Endodermal cell (in vitro differentiated cells): ENCODE results near the gene ITGAX. TPM values are rescaled to one million over a fixed set of nuclear protein-coding genes. Genes with fewer than 3 reads are reported as not detected.

Experiments used
- DNase-seq: peaks from one replicate; pipeline ENCODE4 v3.0.0-alpha.2; 2017
- H3K27ac ChIP-seq: 2 replicates; pipeline ENCODE4 v1.5.1; 2013; ENCODE audit warnings: mild to moderate bottlenecking, low read depth, low read length, moderate library complexity
- H3K27me3 ChIP-seq: 2 replicates; pipeline ENCODE4 v1.6.1; 2013; ENCODE audit warnings: mild to moderate bottlenecking, low read length, moderate library complexity; ENCODE audit not compliant: insufficient read depth, control insufficient read depth, poor library complexity, severe bottlenecking
- H3K36me3 ChIP-seq: 2 replicates; pipeline ENCODE4 v1.7.0; 2013; ENCODE audit warnings: mild to moderate bottlenecking, low read length, moderate library complexity; ENCODE audit not compliant: control insufficient read depth, insufficient read depth
- H3K4me1 ChIP-seq: one replicate; pipeline ENCODE4 v1.7.0; 2013; ENCODE audit warnings: low read length; ENCODE audit not compliant: control insufficient read depth, insufficient read depth
- H3K4me3 ChIP-seq: 2 replicates; pipeline ENCODE4 v1.5.1; 2013; ENCODE audit warnings: mild to moderate bottlenecking, low read length, moderate library complexity
- H3K9ac ChIP-seq: 2 replicates; pipeline ENCODE4 v1.6.1; 2013; ENCODE audit warnings: mild to moderate bottlenecking, low read length, moderate library complexity; ENCODE audit not compliant: poor library complexity, severe bottlenecking; ENCODE audit errors: extremely low read depth
- H3K9me3 ChIP-seq: 2 replicates; pipeline ENCODE4 v1.6.1; 2013; ENCODE audit warnings: mild to moderate bottlenecking, low read length, moderate library complexity; ENCODE audit not compliant: control insufficient read depth
- H3K27ac Mint-ChIP-seq: 2 replicates; pipeline ENCODE4 v1.8.0; 2020; ENCODE audit warnings: mixed read lengths
- H3K27me3 Mint-ChIP-seq: 2 replicates; pipeline ENCODE4 v1.8.0; 2021; ENCODE audit warnings: mild to moderate bottlenecking, mixed read lengths; ENCODE audit not compliant: insufficient read depth
- H3K36me3 Mint-ChIP-seq: 2 replicates; pipeline ENCODE4 v1.8.0; 2020; ENCODE audit warnings: low read depth, mixed read lengths
- H3K4me1 Mint-ChIP-seq: 2 replicates; pipeline ENCODE4 v1.8.0; 2020; ENCODE audit warnings: mixed read lengths
- H3K4me3 Mint-ChIP-seq: 2 replicates; pipeline ENCODE4 v1.8.0; 2020; ENCODE audit warnings: mild to moderate bottlenecking, moderate library complexity, mixed read lengths
- H3K9me3 Mint-ChIP-seq: 2 replicates; pipeline ENCODE4 v1.8.0; 2020; ENCODE audit warnings: mild to moderate bottlenecking, mixed read lengths
- CTCF ChIP-seq: fragments of 200-600 bp; sonication (generic); conservative IDR thresholded peaks from 2 replicates; pipeline ENCODE4 v1.5.0; 2021; ENCODE audit warnings: antibody characterized with exemption, mild to moderate bottlenecking
- WGBS, 2 experiments: methylation state at CpG; one replicate each; pipeline versions ENCODE4 v1.1.5 to v1.1.7; 2013; ENCODE audit warnings: missing lambda C conversion rate in 2 of 2, mixed read lengths in 1 of 2; ENCODE audit not compliant: insufficient coverage in 1 of 2, insufficient read length in 1 of 2; 5-methylcytosine and 5-hydroxymethylcytosine counted together
- total RNA-seq, 2 donors: library from RNA; stranded (reverse); fragmentation: NEBNext Ultra II Directional in 1 of 2; extraction: Animal tissue kit (Norgen Biotek cat#: 25700) in 1 of 2; gene quantifications; 2 replicates in 1 of 2; 3 replicates in 1 of 2; pipeline ENCODE4 v1.2.1, GENCODE V29; 2021

Gene ITGAX
- total RNA-seq, 2 donors from 2014 or later = 0.22 TPM; not detected in 1

- Mint-ChIP-seq H3K4me3 (no peak overlapping the region), H3K9me3 (peaks cover 7% of the 10 kb centered on the region), H3K27ac (no peak overlapping the region), H3K36me3 (no peaks in the 10 kb centered on the region), H3K4me1 (no peaks in the 10 kb centered on the region), H3K27me3 (peaks cover 29% of the 10 kb centered on the region)
- Histone ChIP-seq H3K4me3 (no peak overlapping the region), H3K27me3 (no peaks in the 10 kb centered on the region), H3K36me3 (no peaks in the 10 kb centered on the region), H3K4me1 (no peaks in the 10 kb centered on the region), H3K9me3 (no peaks in the 10 kb centered on the region), H3K27ac (no peak overlapping the region), H3K9ac (no peak overlapping the region)
- 91 to 94% methylated on average over 6 to 12 of the region's 12 CpGs for WGBS, 2 experiments
- TF ChIP-seq CTCF = no peak
- no peak for DNase-seq
Measured at GRCh38 chr16:31371008-31371407, 16.0 kb downstream of the ITGAX start.

- Mint-ChIP-seq H3K36me3 (no peaks in the 10 kb centered on the region), H3K9me3 (peaks cover 7% of the 10 kb centered on the region), H3K4me3 (no peak overlapping the region), H3K27ac (no peak overlapping the region), H3K4me1 (no peaks in the 10 kb centered on the region), H3K27me3 (peaks cover 29% of the 10 kb centered on the region)
- Histone ChIP-seq H3K9me3 (no peaks in the 10 kb centered on the region), H3K4me1 (no peaks in the 10 kb centered on the region), H3K27ac (no peak overlapping the region), H3K27me3 (no peaks in the 10 kb centered on the region), H3K36me3 (no peaks in the 10 kb centered on the region), H3K9ac (no peak overlapping the region), H3K4me3 (no peak overlapping the region)
- DNase-seq = no peak
- 92 to 93% methylated on average over 31 to 42 of the region's 42 CpGs for WGBS, 2 experiments
- TF ChIP-seq CTCF = no peak
Measured at GRCh38 chr16:31371619-31372484, 16.9 kb downstream of the ITGAX start.

- no peak overlapping the region for H3K27ac ChIP-seq
- no peaks in the 10 kb centered on the region for H3K9me3 ChIP-seq
- Mint-ChIP-seq H3K27ac (no peak overlapping the region), H3K9me3 (peaks cover 7% of the 10 kb centered on the region), H3K36me3 (no peaks in the 10 kb centered on the region), H3K4me1 (no peaks in the 10 kb centered on the region), H3K4me3 (no peak overlapping the region), H3K27me3 (peaks cover 30% of the 10 kb centered on the region)
- no peaks in the 10 kb centered on the region for H3K36me3 ChIP-seq
- no peaks in the 10 kb centered on the region for H3K4me1 ChIP-seq
- H3K9ac ChIP-seq = no peak overlapping the region
- DNase-seq = no peak
- TF ChIP-seq CTCF = no peak
- no peaks in the 10 kb centered on the region for H3K27me3 ChIP-seq
- 88 to 94% methylated on average over 9 to 14 of the region's 14 CpGs for WGBS, 2 experiments
- no peak overlapping the region for H3K4me3 ChIP-seq
Measured at GRCh38 chr16:31373235-31373634, 18.3 kb downstream of the ITGAX start.
